HG03064 (cell line): ENCODE measurements around the gene F2RL1.
"Not testable (repeated sequence)": the region's sequence is repeated elsewhere in the genome, so short reads cannot be mapped to it uniquely, and the experiment has no call there.

Experiments
- ATAC-seq: cut with Tn5 transposase; IDR thresholded peaks from one replicate; pipeline ENCODE4 v1.9.1; 2021; ENCODE audit warnings: low read depth; ENCODE audit not compliant: unreplicated experiment

The F2RL1 gene

DNA sequence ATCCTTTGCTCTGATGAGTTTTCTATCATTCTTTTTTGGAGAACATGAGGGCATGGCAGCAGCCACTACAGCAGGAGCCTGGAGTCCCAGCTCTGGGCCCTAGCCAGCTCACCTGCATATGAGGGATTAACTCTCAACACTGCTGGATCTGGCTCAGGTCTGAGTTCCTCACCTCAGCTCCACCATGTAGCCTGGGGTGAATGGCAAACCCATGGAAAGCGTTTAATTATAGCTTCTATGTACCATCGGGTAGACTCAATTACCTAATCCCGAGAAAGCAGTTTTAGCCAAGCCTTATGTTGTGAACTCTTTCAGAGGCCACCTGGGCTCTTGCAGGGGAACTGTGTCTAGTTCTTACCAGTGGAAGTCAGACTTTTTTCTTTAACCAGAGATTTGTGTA lies 27.1 kb downstream of the F2RL1 start:
- no peak for ATAC-seq

- no peak for ATAC-seq
These were observed 30.8 kb downstream of the F2RL1 start, which contains the start of gene S100Z for GRCh38 chr5:76849419-76850291. TSS of gene S100Z (plus strand) at chr5:76850014. CDS start at chr5:76875360, 25,346 bp downstream.

- ATAC-seq = no peak
These were observed 31.8 kb downstream of the F2RL1 start for GRCh38 chr5:76850543-76851145.

- ATAC-seq = no peak
These were observed 33.0 kb downstream of the F2RL1 start for GRCh38 chr5:76851728-76852369.

DNA sequence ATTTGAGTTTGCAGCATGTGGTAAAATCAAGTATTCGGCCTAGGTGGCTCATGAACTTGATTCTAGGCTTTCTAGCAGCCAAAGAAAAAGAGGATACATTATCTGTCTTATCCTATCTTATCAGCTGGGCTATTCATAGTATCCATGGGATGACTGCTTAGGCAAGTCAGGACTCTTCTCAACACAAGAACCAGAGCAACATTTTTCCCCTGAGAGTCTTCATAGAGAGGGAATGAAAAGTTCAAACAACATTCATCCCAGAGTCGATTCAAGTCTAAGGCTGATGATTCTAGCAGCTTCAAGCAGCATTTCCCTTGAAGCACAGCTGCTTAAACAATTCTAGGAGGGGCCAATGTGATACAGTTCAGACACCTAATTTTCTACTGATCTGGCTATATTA lies 33.9 kb downstream of the F2RL1 start:
- ATAC-seq = no peak

- not testable (repeated sequence) for ATAC-seq
These were observed 34.9 kb downstream of the F2RL1 start for GRCh38 chr5:76853741-76854140.

- no peak for ATAC-seq
These were observed 35.8 kb downstream of the F2RL1 start for GRCh38 chr5:76854644-76855043.

DNA sequence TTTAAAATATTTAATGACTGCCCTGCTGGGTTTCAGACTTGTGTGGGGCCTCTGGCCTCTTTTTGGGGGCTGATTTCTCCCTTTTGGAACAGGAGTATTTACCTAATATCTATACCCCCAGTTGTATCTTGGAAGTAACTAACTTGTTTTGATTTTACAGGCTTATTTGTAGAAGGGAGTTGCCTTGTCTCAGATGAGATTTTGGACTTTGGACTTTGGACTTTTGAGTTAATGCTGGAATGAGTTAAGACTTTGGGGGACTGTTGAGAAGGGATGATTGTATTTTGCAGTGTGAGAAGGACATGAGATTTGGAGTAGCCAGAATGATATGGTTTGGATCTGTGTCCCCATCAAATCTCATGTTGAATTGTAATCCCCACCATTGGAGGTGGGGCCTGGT lies 36.7 kb downstream of the F2RL1 start:
- not testable (repeated sequence) for ATAC-seq

DNA sequence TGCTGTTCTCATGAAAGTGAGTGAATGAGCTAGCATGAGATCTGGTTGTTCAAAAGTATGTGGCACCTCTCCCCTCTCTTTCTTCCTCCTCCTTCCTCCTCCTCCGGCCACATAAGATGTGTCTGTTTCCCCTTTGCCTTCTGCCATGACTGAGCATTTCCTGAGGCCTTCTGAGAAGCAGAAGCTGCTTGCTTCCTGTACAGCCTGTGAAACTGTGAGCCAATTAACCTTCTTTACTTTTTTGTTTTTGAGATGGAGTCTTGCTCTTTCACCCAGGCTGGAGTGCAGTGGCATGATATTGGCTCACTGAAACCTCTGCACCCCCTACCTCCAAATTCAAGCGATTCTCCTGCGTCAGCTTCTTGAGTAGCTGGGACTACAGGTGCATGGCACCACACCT lies 37.1 kb downstream of the F2RL1 start:
- ATAC-seq = no peak

DNA sequence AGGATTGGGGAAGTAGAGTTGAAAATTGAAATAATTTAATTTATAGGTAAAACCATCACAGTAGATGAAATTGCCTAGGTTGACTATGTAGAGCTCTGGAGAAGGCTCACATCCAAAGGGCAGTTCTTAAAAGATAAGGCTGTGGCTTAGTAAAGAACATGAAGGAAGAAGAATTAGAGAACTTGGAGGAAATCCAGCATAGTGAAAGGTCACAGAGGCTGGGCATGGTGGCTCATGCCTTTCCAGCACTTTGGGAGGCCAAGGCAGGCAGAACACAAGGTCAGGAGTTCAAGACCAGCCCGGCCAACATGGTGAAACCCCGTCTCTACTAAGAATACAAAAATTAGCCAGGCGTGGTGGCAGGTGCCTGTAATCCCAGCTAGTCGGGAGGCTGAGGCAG lies 38.0 kb downstream of the F2RL1 start:
- ATAC-seq = not testable (repeated sequence)

GRCh38 chr5:76859591-76860247 lies 40.9 kb downstream of the F2RL1 start:
- no peak for ATAC-seq

DNA sequence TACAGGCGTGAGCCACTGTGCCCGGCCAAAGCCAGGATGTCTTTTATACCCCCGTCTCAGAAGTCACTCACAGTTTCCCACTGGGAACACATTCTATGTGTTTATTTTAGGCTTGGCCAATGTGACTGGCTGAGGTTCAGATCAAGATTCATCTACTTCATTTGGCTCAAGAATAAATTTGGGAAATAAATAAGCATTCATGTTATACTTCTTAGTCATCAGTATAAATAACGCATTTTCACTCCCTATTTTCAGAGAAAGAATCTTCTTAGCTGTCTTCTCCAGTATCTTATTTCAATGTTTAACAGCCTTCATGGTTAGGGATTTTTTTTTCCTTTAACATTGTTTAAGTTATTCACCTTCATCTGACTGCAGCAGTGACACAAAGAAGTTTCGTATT lies 42.8 kb downstream of the F2RL1 start:
- no peak for ATAC-seq

DNA sequence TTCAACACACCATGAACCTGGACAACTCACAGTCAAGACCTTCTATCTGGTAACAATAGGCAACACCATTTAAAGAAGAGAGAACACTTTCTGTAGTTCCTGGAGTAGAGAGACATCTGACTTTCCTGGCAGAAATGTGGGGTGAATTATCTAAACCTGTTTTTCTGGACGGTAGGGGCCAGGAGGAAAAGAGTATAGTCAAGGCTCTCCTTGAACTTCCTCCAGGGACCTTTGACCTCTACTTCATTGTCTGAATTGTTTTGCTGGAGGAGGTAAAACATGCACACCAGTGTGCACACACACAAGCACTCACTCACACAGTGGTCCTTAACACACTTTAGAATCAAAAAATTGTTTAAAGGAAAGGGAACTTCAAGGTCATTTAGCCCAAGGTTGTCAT lies 44.2 kb downstream of the F2RL1 start:
- no peak for ATAC-seq

DNA sequence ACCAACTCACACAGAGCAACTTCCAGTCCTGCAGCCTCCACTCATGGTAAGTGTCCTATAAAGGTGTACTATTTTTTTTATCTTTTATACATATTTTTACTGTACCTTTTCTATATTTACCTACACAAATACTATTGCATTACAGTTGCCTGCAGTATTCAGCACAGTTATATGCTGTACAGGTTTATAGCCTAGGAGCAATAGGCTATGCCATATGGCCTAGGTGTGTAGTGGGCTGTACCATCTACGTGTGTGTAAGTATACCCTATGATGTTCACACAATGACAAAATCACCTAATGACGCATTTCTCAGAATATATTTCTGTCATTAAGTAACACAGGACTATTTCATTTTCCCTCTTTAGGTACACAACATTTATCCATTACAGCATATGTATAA lies 47.7 kb downstream of the F2RL1 start:
- ATAC-seq = no peak

GRCh38 chr5:76867038-76867437 lies 48.2 kb downstream of the F2RL1 start:
- ATAC-seq = no peak

GRCh38 chr5:76867827-76868693 lies 49.2 kb downstream of the F2RL1 start:
- no peak for ATAC-seq

- no peak for ATAC-seq
These were observed 51.2 kb downstream of the F2RL1 start for GRCh38 chr5:76870046-76870445.

- ATAC-seq = no peak
These were observed 55.3 kb downstream of the F2RL1 start for GRCh38 chr5:76874088-76874581.
